MG63 (cell line): ENCODE results near the gene STYXL1. TPM values are rescaled to one million over a fixed set of nuclear protein-coding genes. Genes with fewer than 3 reads are reported as not detected.
"Not testable (repeated sequence)": the region's sequence is repeated elsewhere in the genome, so short reads cannot be mapped to it uniquely, and the experiment has no call there.

Experiments used
- DNase-seq: peaks from one replicate; pipeline ENCODE4 v3.0.0-alpha.2; 2020
- H3K27me3 ChIP-seq: fragments of 250-450 bp; sonication (Bioruptor Pico); 2 replicates; pipeline ENCODE4 v1.5.1; 2020; ENCODE audit warnings: mild to moderate bottlenecking, moderate library complexity
- H3K36me3 ChIP-seq: fragments of 250-450 bp; sonication (Bioruptor Pico); 2 replicates; pipeline ENCODE4 v1.5.1; 2020; ENCODE audit warnings: mild to moderate bottlenecking, moderate library complexity
- H3K4me3 ChIP-seq: fragments of 250-450 bp; sonication (Bioruptor Pico); 2 replicates; pipeline ENCODE4 v1.5.1; 2020; ENCODE audit warnings: mild to moderate bottlenecking, moderate library complexity
- H3K9me3 ChIP-seq: fragments of 250-450 bp; sonication (Bioruptor Pico); 2 replicates; pipeline ENCODE4 v1.5.1; 2020; ENCODE audit warnings: mild to moderate bottlenecking, moderate library complexity
- total RNA-seq: library from RNA; depleted of rRNA; stranded (reverse); fragments of >200 nt; shearing (Covaris generic); gene quantifications from 2 replicates; pipeline ENCODE4 v1.2.3, GENCODE V29; 2014; ENCODE audit warnings: low replicate concordance

STYXL1 gene
- total RNA-seq, 1 experiment from 2014 or later: 47.9 TPM

- Histone ChIP-seq H3K36me3 (0 out of 2 replicates have a peak, but pooled peaks cover under 1% of the 10 kb centered on the region), H3K9me3 (no peaks in the 10 kb centered on the region), H3K27me3 (no peaks in the 10 kb centered on the region), H3K4me3 (no peak overlapping the region)
- no peak for DNase-seq
Measured at GRCh38 chr7:76072243-76073148, 24.7 kb upstream of the STYXL1 start.

GRCh38 chr7:76071316-76072242 is 23.8 kb upstream of the STYXL1 start:
- H3K36me3 ChIP-seq: peaks cover 2% of the 10 kb centered on the region; the same call in 1 of the 2 replicates
- peak; percentile 59 for DNase-seq
- H3K27me3 ChIP-seq: no peaks in the 10 kb centered on the region

GRCh38 chr7:76069238-76069638 is 21.4 kb upstream of the STYXL1 start:
- Histone ChIP-seq H3K9me3 (no peaks in the 10 kb centered on the region), H3K4me3 (no peak overlapping the region), H3K27me3 (no peaks in the 10 kb centered on the region), H3K36me3 (peaks cover 18% of the 10 kb centered on the region)
- DNase-seq: peak; percentile 88

More at GRCh38 chr7:76071316-76072242, 23.8 kb upstream of the STYXL1 start:
- Histone ChIP-seq H3K4me3 (no peak overlapping the region), H3K9me3 (no peaks in the 10 kb centered on the region)

- H3K27me3 ChIP-seq: no peaks in the 10 kb centered on the region
- no peak overlapping the region for H3K4me3 ChIP-seq
- H3K36me3 ChIP-seq: peaks cover 20% of the 10 kb centered on the region
- no peak for DNase-seq
- no peaks in the 10 kb centered on the region for H3K9me3 ChIP-seq
Measured at GRCh38 chr7:76066716-76067503, 19.1 kb upstream of the STYXL1 start.

GRCh38 chr7:76065016-76065612 is 17.3 kb upstream of the STYXL1 start:
- no peak for DNase-seq
- Histone ChIP-seq H3K9me3 (no peaks in the 10 kb centered on the region), H3K27me3 (no peaks in the 10 kb centered on the region), H3K4me3 (no peak overlapping the region), H3K36me3 (peaks cover 25% of the 10 kb centered on the region)

- H3K4me3 ChIP-seq: no peak overlapping the region
- no peaks in the 10 kb centered on the region for H3K9me3 ChIP-seq
- DNase-seq: no peak
- H3K27me3 ChIP-seq: no peaks in the 10 kb centered on the region
- H3K36me3 ChIP-seq: peaks cover 30% of the 10 kb centered on the region
Measured at GRCh38 chr7:76064208-76064970, 16.6 kb upstream of the STYXL1 start.

- no peak for DNase-seq
- H3K27me3 ChIP-seq: no peaks in the 10 kb centered on the region
- H3K36me3 ChIP-seq: peaks cover 37% of the 10 kb centered on the region
- H3K9me3 ChIP-seq: no peaks in the 10 kb centered on the region
- no peak overlapping the region for H3K4me3 ChIP-seq
Measured at GRCh38 chr7:76063525-76063924, 15.7 kb upstream of the STYXL1 start.

- Histone ChIP-seq H3K4me3 (no peak overlapping the region), H3K9me3 (no peaks in the 10 kb centered on the region), H3K27me3 (no peaks in the 10 kb centered on the region), H3K36me3 (peaks cover 38% of the 10 kb centered on the region)
- no peak for DNase-seq
Measured at GRCh38 chr7:76063114-76063513, 15.3 kb upstream of the STYXL1 start.

- no peak overlapping the region for H3K4me3 ChIP-seq
- no peaks in the 10 kb centered on the region for H3K27me3 ChIP-seq
- no peak for DNase-seq
- peaks cover 45% of the 10 kb centered on the region for H3K36me3 ChIP-seq
- H3K9me3 ChIP-seq: no peaks in the 10 kb centered on the region
Measured at GRCh38 chr7:76062254-76062653, 14.5 kb upstream of the STYXL1 start.

- DNase-seq: peak; percentile 17
Measured at GRCh38 chr7:76060842-76061241, 13.0 kb upstream of the STYXL1 start.

GRCh38 chr7:76058745-76059144 is 10.9 kb upstream of the STYXL1 start:
- H3K36me3 ChIP-seq: peaks cover 49% of the 10 kb centered on the region
- H3K4me3 ChIP-seq, H3K27me3 ChIP-seq, DNase-seq, H3K9me3 ChIP-seq: not testable (repeated sequence)

More at GRCh38 chr7:76060842-76061241, 13.0 kb upstream of the STYXL1 start:
- peaks cover 55% of the 10 kb centered on the region for H3K36me3 ChIP-seq
- H3K27me3 ChIP-seq: no peaks in the 10 kb centered on the region
- H3K4me3 ChIP-seq: no peak overlapping the region
- no peaks in the 10 kb centered on the region for H3K9me3 ChIP-seq

- Histone ChIP-seq H3K27me3 (no peaks in the 10 kb centered on the region), H3K36me3 (peaks cover 50% of the 10 kb centered on the region), H3K9me3 (no peaks in the 10 kb centered on the region), H3K4me3 (no peak overlapping the region)
- no peak for DNase-seq
Measured at GRCh38 chr7:76057813-76058145, 10.0 kb upstream of the STYXL1 start.

GRCh38 chr7:76057103-76057812 is 9.5 kb upstream of the STYXL1 start:
- H3K27me3 ChIP-seq: no peaks in the 10 kb centered on the region
- peaks cover 50% of the 10 kb centered on the region for H3K36me3 ChIP-seq
- H3K9me3 ChIP-seq: no peaks in the 10 kb centered on the region
- no peak overlapping the region for H3K4me3 ChIP-seq
- no peak for DNase-seq

GRCh38 chr7:76056241-76056640 is 8.4 kb upstream of the STYXL1 start:
- H3K9me3 ChIP-seq: no peaks in the 10 kb centered on the region
- peaks cover 50% of the 10 kb centered on the region for H3K36me3 ChIP-seq
- no peak overlapping the region for H3K4me3 ChIP-seq
- H3K27me3 ChIP-seq: no peaks in the 10 kb centered on the region
- no peak for DNase-seq
